CD4-positive, alpha-beta T cell treated with Interferon gamma for 1 hour (primary cell): ENCODE measurements around the gene ZNF224.
A peak's percentile ranks its signal among the peaks of the same experiment; 100 is the strongest.
"Not testable (repeated sequence)": the region's sequence is repeated elsewhere in the genome, so short reads cannot be mapped to it uniquely, and the experiment has no call there.

Source experiments
- DNase-seq: peaks from one replicate; pipeline ENCODE4 v3.0.0-alpha.2; 2020

Gene ZNF224

DNA sequence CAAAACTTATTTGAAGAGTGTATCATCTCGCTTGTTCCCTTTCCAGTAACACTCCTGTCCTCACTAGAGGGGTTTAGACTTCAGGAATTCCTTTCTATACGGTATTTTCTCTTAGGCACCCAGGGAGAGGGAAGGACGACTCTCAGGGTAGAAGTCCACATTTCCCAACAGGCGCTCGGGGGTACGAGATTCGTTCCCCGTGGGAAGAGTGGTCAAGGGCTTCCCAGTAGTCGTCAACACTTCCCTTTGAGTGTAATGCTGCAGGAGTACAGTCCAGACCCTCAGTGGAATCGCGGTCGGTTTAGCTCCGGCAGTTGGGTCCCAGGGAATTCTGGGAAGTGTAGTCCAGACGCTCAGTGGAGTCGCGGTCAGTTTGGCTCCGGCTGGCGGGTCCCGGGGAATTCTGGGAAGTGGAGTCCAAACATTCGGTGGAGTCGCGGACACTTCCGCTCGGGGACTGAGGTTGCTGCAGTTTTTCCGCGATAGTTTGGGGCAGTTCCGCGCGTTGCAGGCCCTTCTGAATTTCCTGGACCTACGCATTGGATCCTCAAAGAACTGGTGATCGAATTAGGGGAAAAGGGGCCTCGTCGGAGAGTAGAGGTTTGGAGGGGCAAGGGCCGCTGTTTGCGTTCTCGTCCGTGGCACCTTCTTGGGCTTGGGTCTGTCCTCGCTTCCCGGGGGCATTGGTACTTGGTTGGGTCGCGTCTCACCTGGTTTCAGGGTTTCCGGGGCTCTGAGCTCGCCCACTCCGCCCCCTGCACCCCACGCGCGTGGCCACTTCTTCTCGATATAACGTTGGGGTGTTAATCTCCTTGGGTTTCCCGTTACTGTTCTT is at the start of gene ZNF224:
ZNF224 (plus strand) TSS at position 431 of the 835 bp plus-strand sequence. CDS start 3,513 bp downstream, outside the sequence.
- DNase-seq = peak; percentile 84

DNA sequence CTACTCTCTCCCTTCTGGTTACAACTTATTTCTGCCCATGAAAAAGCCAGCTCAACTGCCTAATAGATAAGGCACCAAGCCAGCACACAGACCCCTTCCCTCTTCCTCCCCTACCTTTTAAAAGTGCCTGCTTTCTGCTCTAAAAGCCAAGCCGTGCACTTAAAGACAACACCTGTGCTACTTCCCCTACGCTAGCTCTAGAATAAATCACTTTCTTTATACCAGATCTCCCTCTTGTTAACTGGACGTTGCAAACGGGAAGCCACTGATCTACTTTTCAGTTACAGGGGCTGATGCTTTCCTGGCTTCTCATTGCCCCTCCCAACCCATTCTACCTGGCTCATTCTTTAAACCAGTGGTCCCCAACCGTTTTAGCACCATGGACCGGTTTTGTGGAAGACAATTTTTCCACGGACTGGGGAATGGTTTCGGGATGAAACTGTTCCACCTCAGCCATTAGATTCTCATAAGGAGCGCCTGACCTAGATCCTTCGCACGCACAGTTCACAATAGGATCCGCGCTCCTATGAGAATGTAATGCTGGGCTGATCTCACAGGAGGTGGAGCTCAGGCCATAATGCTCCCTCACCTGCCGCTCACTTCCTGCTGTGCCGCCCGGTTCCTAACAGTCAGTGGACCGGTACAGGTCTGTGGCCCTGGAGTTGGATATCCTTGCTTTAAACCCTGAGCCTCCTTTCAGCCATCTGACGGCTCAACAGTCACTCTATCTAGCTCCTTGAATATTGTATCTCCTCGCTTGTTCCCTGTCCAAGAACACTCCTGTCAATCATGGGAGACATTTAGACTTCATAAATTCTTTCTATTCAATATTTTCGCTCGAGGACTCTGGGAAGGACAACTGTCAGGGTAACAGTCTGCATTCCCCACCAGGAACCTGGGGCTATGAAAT is 43.2 kb upstream of the ZNF224 start:
- peak; percentile 18 for DNase-seq

GRCh38 chr19:44051650-44052402 is 42.3 kb upstream of the ZNF224 start, which contains the start of gene ZNF223:
Gene ZNF223 (plus strand): TSS chr19:44052036. CDS start chr19:44055177, 3,141 bp downstream.
- DNase-seq = peak; percentile 68

DNA sequence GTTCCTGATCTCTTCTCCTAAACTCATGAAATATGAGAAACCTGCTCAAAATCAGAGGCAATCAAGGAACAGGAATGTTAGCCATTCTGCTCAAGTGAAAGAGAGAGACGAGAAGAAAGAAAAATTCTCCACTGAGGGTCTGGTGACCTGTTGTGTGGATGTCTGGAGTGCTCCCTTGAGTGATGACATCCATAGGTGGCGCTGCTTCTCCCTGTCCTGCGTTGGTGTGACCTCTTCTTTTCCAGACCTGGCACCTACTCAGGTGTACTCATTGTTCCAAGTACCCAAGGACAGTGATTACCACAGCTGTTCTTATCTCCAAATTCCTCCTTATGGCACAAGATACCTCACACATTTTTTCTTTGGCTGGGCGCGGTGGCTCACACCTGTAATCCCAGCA is 38.3 kb upstream of the ZNF224 start:
- no peak for DNase-seq

- no peak for DNase-seq
These were observed 34.9 kb upstream of the ZNF224 start for GRCh38 chr19:44059229-44059628.

GRCh38 chr19:44061038-44061437 is 33.1 kb upstream of the ZNF224 start:
- no peak for DNase-seq

DNA sequence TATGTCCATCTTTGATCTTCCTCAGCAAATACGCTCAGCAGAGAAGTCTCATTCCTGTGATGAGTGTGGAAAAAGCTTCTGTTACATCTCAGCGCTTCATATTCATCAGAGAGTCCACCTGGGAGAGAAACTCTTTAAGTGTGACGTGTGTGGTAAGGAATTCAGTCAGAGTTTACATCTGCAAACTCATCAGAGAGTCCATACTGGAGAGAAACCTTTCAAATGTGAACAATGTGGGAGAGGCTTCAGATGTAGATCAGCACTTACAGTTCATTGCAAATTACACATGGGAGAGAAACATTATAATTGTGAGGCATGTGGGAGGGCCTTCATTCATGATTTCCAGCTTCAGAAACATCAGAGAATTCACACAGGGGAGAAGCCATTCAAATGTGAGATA is 27.9 kb upstream of the ZNF224 start:
- DNase-seq = no peak

DNA sequence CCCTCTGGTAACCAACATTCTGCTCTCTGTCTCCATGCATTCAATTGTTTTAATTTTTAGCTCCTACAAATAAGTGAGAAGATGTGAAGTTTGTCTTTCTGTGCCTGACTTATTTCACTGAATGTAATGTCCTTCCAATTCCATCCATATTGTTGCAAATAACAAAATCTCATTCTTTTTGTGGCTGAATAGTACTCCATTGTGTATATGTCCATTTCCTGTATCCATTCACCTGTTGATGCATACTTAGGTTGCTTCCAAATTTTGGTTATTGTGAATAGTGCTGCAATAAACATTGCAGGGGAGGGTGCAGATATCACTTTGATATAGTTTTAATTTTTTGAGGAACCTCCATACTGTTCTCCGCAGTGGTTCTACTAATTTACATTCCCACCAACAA is 24.7 kb upstream of the ZNF224 start:
- DNase-seq = no peak

- peak; percentile 88 for DNase-seq
These were observed 22.2 kb upstream of the ZNF224 start, which contains the start of gene ZNF284 for GRCh38 chr19:44071824-44072542. Gene ZNF284 (plus strand): TSS chr19:44072159. CDS start chr19:44076390, 4,231 bp downstream.

GRCh38 chr19:44072543-44073401 is 21.4 kb upstream of the ZNF224 start:
- no peak for DNase-seq

GRCh38 chr19:44076325-44076724 is 17.8 kb upstream of the ZNF224 start:
- DNase-seq = no peak

GRCh38 chr19:44092108-44092507 is 2.1 kb upstream of the ZNF224 start:
- DNase-seq = no peak

DNA sequence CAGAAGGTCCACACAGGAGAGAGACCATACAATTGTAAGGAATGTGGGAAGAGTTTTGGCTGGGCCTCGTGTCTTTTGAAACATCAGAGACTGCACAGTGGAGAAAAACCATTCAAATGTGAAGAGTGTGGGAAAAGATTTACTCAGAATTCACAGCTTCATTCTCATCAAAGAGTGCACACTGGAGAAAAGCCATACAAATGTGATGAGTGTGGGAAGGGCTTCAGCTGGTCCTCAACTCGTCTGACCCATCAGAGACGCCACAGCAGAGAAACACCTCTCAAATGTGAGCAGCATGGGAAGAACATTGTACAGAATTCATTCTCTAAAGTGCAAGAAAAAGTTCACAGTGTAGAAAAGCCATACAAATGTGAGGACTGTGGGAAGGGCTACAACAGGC is 13.6 kb downstream of the ZNF224 start:
- no peak for DNase-seq

- no peak for DNase-seq
These were observed 15.3 kb downstream of the ZNF224 start for GRCh38 chr19:44109458-44109857.

DNA sequence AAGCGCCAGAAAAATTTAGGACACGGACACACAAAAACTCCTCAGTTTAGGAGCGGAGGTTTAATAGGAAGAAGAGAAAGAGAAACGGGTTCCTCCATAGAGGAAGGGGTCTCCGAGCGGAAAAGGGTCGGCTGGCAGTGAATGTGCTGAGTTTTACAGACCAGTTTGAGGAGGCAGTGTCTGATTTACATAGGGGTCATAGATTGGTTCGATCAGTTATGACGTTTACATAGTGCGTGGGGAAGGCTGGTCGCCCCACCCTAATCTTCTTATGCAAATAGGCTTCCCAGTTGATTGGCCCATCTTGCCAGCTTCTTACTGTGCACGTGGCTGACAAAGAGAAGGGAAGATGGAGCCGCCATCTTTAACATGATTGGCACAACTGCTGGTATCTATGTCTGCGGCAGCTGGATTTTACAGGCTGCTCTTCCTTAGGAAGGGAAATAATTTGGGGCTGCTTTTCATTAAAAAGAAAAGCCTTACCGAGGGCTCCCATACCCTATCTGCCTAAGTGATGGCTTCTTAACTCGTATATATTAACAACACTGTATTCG is 17.8 kb downstream of the ZNF224 start:
- DNase-seq = no peak

DNA sequence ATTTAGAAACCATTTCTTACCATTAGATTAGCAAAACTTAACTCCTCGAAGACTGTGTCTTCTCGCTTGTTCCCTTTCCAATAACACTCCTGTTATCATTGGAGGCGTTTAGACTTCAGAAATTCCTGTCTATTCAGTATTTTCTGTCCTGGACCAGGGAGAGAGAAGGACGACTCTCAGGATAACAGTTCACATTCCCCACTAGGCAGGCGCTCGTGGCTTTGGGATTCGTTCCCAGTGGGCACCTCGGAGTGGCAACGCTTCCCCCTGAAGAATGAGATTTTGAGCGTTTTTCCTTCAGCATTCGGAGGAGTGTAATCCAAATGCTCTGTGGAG is 18.6 kb downstream of the ZNF224 start:
- no peak for DNase-seq

- DNase-seq = peak; percentile 92
These were observed 19.1 kb downstream of the ZNF224 start, which contains the start of gene ZNF225 for GRCh38 chr19:44113138-44113783. Gene ZNF225 (plus strand): TSS chr19:44113399. CDS start chr19:44115828, 2,429 bp downstream.

- DNase-seq = no peak
These were observed 19.7 kb downstream of the ZNF224 start for GRCh38 chr19:44113784-44114390.

DNA sequence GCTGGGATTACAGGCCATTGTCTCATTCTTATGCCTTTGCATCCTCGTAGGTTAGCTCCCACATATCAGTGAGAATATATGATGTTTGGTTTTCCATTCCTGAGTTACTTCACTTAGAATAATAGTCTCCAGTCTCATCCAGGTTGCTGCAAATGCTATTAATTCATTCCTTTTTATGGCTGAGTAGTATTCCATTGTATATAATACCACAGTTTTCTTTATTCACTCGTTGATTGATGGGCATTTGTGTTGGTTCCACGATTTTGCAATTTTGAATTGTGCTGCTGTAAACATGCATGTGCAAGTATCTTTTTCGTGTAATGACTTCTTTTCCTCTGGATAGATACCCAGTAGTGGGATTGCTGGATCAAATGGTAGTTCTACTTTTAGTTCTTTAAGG is 27.0 kb downstream of the ZNF224 start:
- not testable (repeated sequence) for DNase-seq

- DNase-seq = no peak
These were observed 37.8 kb downstream of the ZNF224 start for GRCh38 chr19:44131955-44132354.
